ENCODE measurements around the gene SASH1. TPM values are rescaled to one million over a fixed set of nuclear protein-coding genes. Genes with fewer than 3 reads are reported as not detected.

Gene SASH1
- polyA plus RNA-seq, 1 donor from 2014 or later = 7.0 TPM

- Histone ChIP-seq H3K4me3 (ENCODE audit: low read length) (no peak overlapping the region), H3K27ac (ENCODE audit: low read length) (no peak overlapping the region)
Measured at GRCh38 chr6:148502773-148503135, 160.1 kb downstream of the SASH1 start.

GRCh38 chr6:148503703-148504102 lies 161.1 kb downstream of the SASH1 start:
- TF ChIP-seq EZH2 (IDR thresholded peaks at IDR 0.05; ENCODE audit: borderline replicate concordance, insufficient read depth, low read length, poor library complexity, severe bottlenecking) = no peak
- TF ChIP-seq CTCF (IDR thresholded peaks at IDR 0.05; ENCODE audit: poor library complexity, severe bottlenecking) = no peak
- TF ChIP-seq POLR2AphosphoS5 (IDR thresholded peaks at IDR 0.05) = no peak
- TF ChIP-seq RAD21 (conservative IDR thresholded peaks at IDR 0.05) = no peak
- no peak for TF ChIP-seq SMC3 (conservative IDR thresholded peaks at IDR 0.05; ENCODE audit: poor library complexity)
- TF ChIP-seq REST (IDR thresholded peaks at IDR 0.05; ENCODE audit: borderline replicate concordance) = no peak
- no peak for TF ChIP-seq TAF1 (IDR thresholded peaks at IDR 0.05; ENCODE audit: low read depth)
- no peak for TF ChIP-seq MXI1 (conservative IDR thresholded peaks at IDR 0.05; ENCODE audit: poor library complexity, severe bottlenecking)
- TF ChIP-seq EP300 (conservative IDR thresholded peaks at IDR 0.05; ENCODE audit: poor library complexity, severe bottlenecking) = no peak
- H4K20me1 ChIP-seq (ENCODE audit: insufficient read depth) = no peaks in the 10 kb centered on the region
- no peak overlapping the region for H2AFZ ChIP-seq (ENCODE audit: low read depth, low read length)
- H3K79me2 ChIP-seq (replicated peaks; ENCODE audit: insufficient read depth, low read length) = no peaks in the 10 kb centered on the region
- H3K9ac ChIP-seq (ENCODE audit: low read length) = no peak overlapping the region
- no peak overlapping the region for H3K4me2 ChIP-seq (ENCODE audit: low read length)
- no peaks in the 10 kb centered on the region for H3K9me2 ChIP-seq (ENCODE audit: insufficient read depth, low read length)
- H3K27ac ChIP-seq (ENCODE audit: low read length) = no peak overlapping the region
- no peak overlapping the region for H3K4me3 ChIP-seq (ENCODE audit: low read length)
- no peaks in the 10 kb centered on the region for H3K9me3 ChIP-seq (ENCODE audit: low read length)
- no peaks in the 10 kb centered on the region for H3K36me3 ChIP-seq (ENCODE audit: insufficient read depth, low read length)
- no peaks in the 10 kb centered on the region for H3F3A ChIP-seq (ENCODE audit: insufficient read depth, low read length, poor library complexity, severe bottlenecking)
- H3K27me3 ChIP-seq (ENCODE audit: insufficient read depth, low read depth, low read length) = no peaks in the 10 kb centered on the region

More at GRCh38 chr6:148502773-148503135, 160.1 kb downstream of the SASH1 start:
- no peak overlapping the region for H3K4me2 ChIP-seq (ENCODE audit: low read length)
- no peaks in the 10 kb centered on the region for H3K9me3 ChIP-seq (ENCODE audit: low read length)
- H4K20me1 ChIP-seq (ENCODE audit: insufficient read depth) = no peaks in the 10 kb centered on the region
- no peaks in the 10 kb centered on the region for H3K79me2 ChIP-seq (replicated peaks; ENCODE audit: insufficient read depth, low read length)
- no peaks in the 10 kb centered on the region for H3K9me2 ChIP-seq (ENCODE audit: insufficient read depth, low read length)
- no peaks in the 10 kb centered on the region for H3F3A ChIP-seq (ENCODE audit: insufficient read depth, low read length, poor library complexity, severe bottlenecking)
- no peaks in the 10 kb centered on the region for H3K36me3 ChIP-seq (ENCODE audit: insufficient read depth, low read length)
- no peaks in the 10 kb centered on the region for H3K27me3 ChIP-seq (ENCODE audit: insufficient read depth, low read depth, low read length)
- H3K9ac ChIP-seq (ENCODE audit: low read length) = no peak overlapping the region
- no peak overlapping the region for H2AFZ ChIP-seq (ENCODE audit: low read depth, low read length)
- TF ChIP-seq SMC3 (conservative IDR thresholded peaks at IDR 0.05; ENCODE audit: poor library complexity) (no peak), EP300 (conservative IDR thresholded peaks at IDR 0.05; ENCODE audit: poor library complexity, severe bottlenecking) (no peak), POLR2AphosphoS5 (IDR thresholded peaks at IDR 0.05) (no peak), MXI1 (conservative IDR thresholded peaks at IDR 0.05; ENCODE audit: poor library complexity, severe bottlenecking) (no peak), TAF1 (IDR thresholded peaks at IDR 0.05; ENCODE audit: low read depth) (no peak), CTCF (IDR thresholded peaks at IDR 0.05; ENCODE audit: poor library complexity, severe bottlenecking) (no peak)

All from neural cell (in vitro differentiated cells).